GM18858 (cell line): ENCODE data around the gene TBL1XR1.
A peak's percentile ranks its signal among the peaks of the same experiment; 100 is the strongest.
"Not testable (repeated sequence)": the region's sequence is repeated elsewhere in the genome, so short reads cannot be mapped to it uniquely, and the experiment has no call there.

Experiments
- ATAC-seq: cut with Tn5 transposase; IDR thresholded peaks from one replicate; pipeline ENCODE4 v1.9.1; 2021; ENCODE audit not compliant: unreplicated experiment

TBL1XR1 gene

GRCh38 chr3:177184602-177185001 lies 12.7 kb downstream of the TBL1XR1 start:
- peak; percentile 90 for ATAC-seq

GRCh38 chr3:177182352-177182751 lies 14.9 kb downstream of the TBL1XR1 start:
- no peak for ATAC-seq

- no peak for ATAC-seq
Observed at GRCh38 chr3:177181418-177181817, 15.9 kb downstream of the TBL1XR1 start.

- ATAC-seq, result no peak
Observed at GRCh38 chr3:177180506-177180905, 16.8 kb downstream of the TBL1XR1 start.

- ATAC-seq, result no peak
Observed at GRCh38 chr3:177179281-177180067, 17.8 kb downstream of the TBL1XR1 start.

GRCh38 chr3:177177749-177178221 lies 19.5 kb downstream of the TBL1XR1 start:
- ATAC-seq, result no peak

- no peak for ATAC-seq
Observed at GRCh38 chr3:177174607-177175170, 22.6 kb downstream of the TBL1XR1 start.

GRCh38 chr3:177169936-177170722 lies 27.2 kb downstream of the TBL1XR1 start:
- no peak for ATAC-seq

- ATAC-seq, result no peak
Observed at GRCh38 chr3:177168431-177168830, 28.9 kb downstream of the TBL1XR1 start.

GRCh38 chr3:177162742-177163141 lies 34.5 kb downstream of the TBL1XR1 start:
- no peak for ATAC-seq

GRCh38 chr3:177161603-177162002 lies 35.7 kb downstream of the TBL1XR1 start:
- not testable (repeated sequence) for ATAC-seq

GRCh38 chr3:177158461-177158860 lies 38.8 kb downstream of the TBL1XR1 start:
- no peak for ATAC-seq

GRCh38 chr3:177157492-177157891 lies 39.8 kb downstream of the TBL1XR1 start:
- ATAC-seq, result no peak

GRCh38 chr3:177154733-177155132 lies 42.5 kb downstream of the TBL1XR1 start:
- ATAC-seq, result no peak

- peak; percentile 83 for ATAC-seq
Observed at GRCh38 chr3:177150970-177151627, 46.2 kb downstream of the TBL1XR1 start.

GRCh38 chr3:177150218-177150916 lies 46.9 kb downstream of the TBL1XR1 start:
- peak; percentile 1 for ATAC-seq

- no peak for ATAC-seq
Observed at GRCh38 chr3:177149106-177149505, 48.2 kb downstream of the TBL1XR1 start.

GRCh38 chr3:177147790-177148189 lies 49.5 kb downstream of the TBL1XR1 start:
- ATAC-seq, result no peak

- no peak for ATAC-seq
Observed at GRCh38 chr3:177146646-177147045, 50.6 kb downstream of the TBL1XR1 start.

GRCh38 chr3:177145954-177146353 lies 51.3 kb downstream of the TBL1XR1 start:
- ATAC-seq, result no peak

- peak; percentile 14 for ATAC-seq
Observed at GRCh38 chr3:177145381-177145780, 51.9 kb downstream of the TBL1XR1 start.
